ENCODE data around the gene BAX. TPM values are rescaled to one million over a fixed set of nuclear protein-coding genes. Genes with fewer than 3 reads are reported as not detected.
A peak's percentile ranks its signal among the peaks of the same experiment; 100 is the strongest.

The BAX gene
- polyA plus RNA-seq, 2 of the 4 experiments (the other 2 are of a cell fraction), result 134 to 299 TPM

- no peaks in the 10 kb centered on the region for H3K4me1 ChIP-seq
- DNase-seq (ENCODE audit: low read depth in 1 of 2, low spot score in 1 of 2) (no peak), FAIRE-seq (no peak), ATAC-seq (no peak)
- TF ChIP-seq MYC (IDR thresholded peaks at IDR 0.05; ENCODE audit: borderline replicate concordance, low read length), result no peak
- TF ChIP-seq RNF2 (IDR thresholded peaks at IDR 0.05; ENCODE audit: borderline replicate concordance, low read depth), result no peak
- TF ChIP-seq TFCP2L1 (CRISPR knock-in tag; IDR thresholded peaks at IDR 0.05), result no peak
- TF ChIP-seq POLR2A (IDR thresholded peaks at IDR 0.05; ENCODE audit: low read length), result no peak
- no peak for TF ChIP-seq PBX3 (IDR thresholded peaks at IDR 0.05)
- no peak for TF ChIP-seq ZC3H11A (IDR thresholded peaks at IDR 0.05)
- TF ChIP-seq, protein P1, sequence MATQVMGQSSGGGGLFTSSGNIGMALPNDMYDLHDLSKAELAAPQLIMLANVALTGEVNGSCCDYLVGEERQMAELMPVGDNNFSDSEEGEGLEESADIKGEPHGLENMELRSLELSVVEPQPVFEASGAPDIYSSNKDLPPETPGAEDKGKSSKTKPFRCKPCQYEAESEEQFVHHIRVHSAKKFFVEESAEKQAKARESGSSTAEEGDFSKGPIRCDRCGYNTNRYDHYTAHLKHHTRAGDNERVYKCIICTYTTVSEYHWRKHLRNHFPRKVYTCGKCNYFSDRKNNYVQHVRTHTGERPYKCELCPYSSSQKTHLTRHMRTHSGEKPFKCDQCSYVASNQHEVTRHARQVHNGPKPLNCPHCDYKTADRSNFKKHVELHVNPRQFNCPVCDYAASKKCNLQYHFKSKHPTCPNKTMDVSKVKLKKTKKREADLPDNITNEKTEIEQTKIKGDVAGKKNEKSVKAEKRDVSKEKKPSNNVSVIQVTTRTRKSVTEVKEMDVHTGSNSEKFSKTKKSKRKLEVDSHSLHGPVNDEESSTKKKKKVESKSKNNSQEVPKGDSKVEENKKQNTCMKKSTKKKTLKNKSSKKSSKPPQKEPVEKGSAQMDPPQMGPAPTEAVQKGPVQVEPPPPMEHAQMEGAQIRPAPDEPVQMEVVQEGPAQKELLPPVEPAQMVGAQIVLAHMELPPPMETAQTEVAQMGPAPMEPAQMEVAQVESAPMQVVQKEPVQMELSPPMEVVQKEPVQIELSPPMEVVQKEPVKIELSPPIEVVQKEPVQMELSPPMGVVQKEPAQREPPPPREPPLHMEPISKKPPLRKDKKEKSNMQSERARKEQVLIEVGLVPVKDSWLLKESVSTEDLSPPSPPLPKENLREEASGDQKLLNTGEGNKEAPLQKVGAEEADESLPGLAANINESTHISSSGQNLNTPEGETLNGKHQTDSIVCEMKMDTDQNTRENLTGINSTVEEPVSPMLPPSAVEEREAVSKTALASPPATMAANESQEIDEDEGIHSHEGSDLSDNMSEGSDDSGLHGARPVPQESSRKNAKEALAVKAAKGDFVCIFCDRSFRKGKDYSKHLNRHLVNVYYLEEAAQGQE (IDR thresholded peaks at IDR 0.05), result no peak
- TF ChIP-seq NPAS2 (CRISPR knock-in tag; IDR thresholded peaks at IDR 0.05; ENCODE audit: borderline replicate concordance), result no peak
- TF ChIP-seq, protein P2, sequence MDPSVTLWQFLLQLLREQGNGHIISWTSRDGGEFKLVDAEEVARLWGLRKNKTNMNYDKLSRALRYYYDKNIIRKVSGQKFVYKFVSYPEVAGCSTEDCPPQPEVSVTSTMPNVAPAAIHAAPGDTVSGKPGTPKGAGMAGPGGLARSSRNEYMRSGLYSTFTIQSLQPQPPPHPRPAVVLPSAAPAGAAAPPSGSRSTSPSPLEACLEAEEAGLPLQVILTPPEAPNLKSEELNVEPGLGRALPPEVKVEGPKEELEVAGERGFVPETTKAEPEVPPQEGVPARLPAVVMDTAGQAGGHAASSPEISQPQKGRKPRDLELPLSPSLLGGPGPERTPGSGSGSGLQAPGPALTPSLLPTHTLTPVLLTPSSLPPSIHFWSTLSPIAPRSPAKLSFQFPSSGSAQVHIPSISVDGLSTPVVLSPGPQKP (IDR thresholded peaks at IDR 0.05; ENCODE audit: low read depth, low read length), result no peak
- no peak for TF ChIP-seq FOSB (CRISPR knock-in tag; IDR thresholded peaks at IDR 0.05)
- TF ChIP-seq JUN (IDR thresholded peaks at IDR 0.05), result no peak
- no peak for TF ChIP-seq RARB (CRISPR knock-in tag; IDR thresholded peaks at IDR 0.05)
- TF ChIP-seq HES2 (IDR thresholded peaks at IDR 0.05), result no peak
- TF ChIP-seq KDM1A (IDR thresholded peaks at IDR 0.05; ENCODE audit: low read depth), result no peak
- WGBS (ENCODE audit: missing lambda C conversion rate), result 79% methylated on average over 5 of the region's 5 CpGs
- H3K4me3 ChIP-seq, result no peak overlapping the region
- no peak overlapping the region for H3K27ac ChIP-seq
- H3K4me2 ChIP-seq, result no peak overlapping the region
- CTCF ChIA-PET, result interaction anchor here (0.6 kb wide), 1 partner anchor 94 kb away, joined by 3 read pairs; no protein-coding TSS in a partner anchor
- POLR2A ChIA-PET, result no interaction called here
- peaks cover 9% of the 10 kb centered on the region for H3K9me3 ChIP-seq
These were observed 9.3 kb upstream of the BAX start for GRCh38 chr19:48945415-48945814.

- ChIA-PET CTCF (interaction anchor here (0.6 to 1.5 kb wide), 4 partner anchors 13 to 94 kb away, joined by 3 to 5 read pairs (median 4); partner anchors contain the start of genes DHDH, GYS1 and RUVBL2), POLR2A (interaction anchor here (1.1 kb wide), 2 partner anchors 9 to 13 kb away, joined by 3 to 4 read pairs; partner anchors contain the start of genes BAX and DHDH)
- Histone ChIP-seq H3K4me1 (no peaks in the 10 kb centered on the region), H3K27ac (peak overlapping the region in 1 of 2 experiments; percentile 29; a peak in 2 of 6 replicates), H3K9me3 (peaks cover 5% of the 10 kb centered on the region), H3K4me3 (no peak overlapping the region), H3K4me2 (no peak overlapping the region)
- TF ChIP-seq JUNB (IDR thresholded peaks at IDR 0.05) (no peak), NPAS2 (CRISPR knock-in tag; IDR thresholded peaks at IDR 0.05; ENCODE audit: borderline replicate concordance) (no peak), FOSL2 (IDR thresholded peaks at IDR 0.05) (no peak), FOSL2 (CRISPR knock-in tag; IDR thresholded peaks at IDR 0.05) (no peak), ZC3H11A (IDR thresholded peaks at IDR 0.05) (no peak), HOXB5 (CRISPR knock-in tag; IDR thresholded peaks at IDR 0.05) (no peak), CHD4 (IDR thresholded peaks at IDR 0.05; ENCODE audit: borderline replicate concordance) (no peak), JUN (IDR thresholded peaks at IDR 0.05) (no peak), GATA3 (IDR thresholded peaks at IDR 0.05; ENCODE audit: borderline replicate concordance) (no peak), CBX2 (IDR thresholded peaks at IDR 0.05; ENCODE audit: borderline replicate concordance, low read depth) (no peak), TFCP2L1 (CRISPR knock-in tag; IDR thresholded peaks at IDR 0.05) (no peak), FOSB (CRISPR knock-in tag; IDR thresholded peaks at IDR 0.05) (no peak), TP53 (CRISPR knock-in tag; IDR thresholded peaks at IDR 0.05) (no peak), ESRRA (IDR thresholded peaks at IDR 0.05; ENCODE audit: borderline replicate concordance, low read length) (no peak), FOXS1 (CRISPR knock-in tag; IDR thresholded peaks at IDR 0.05) (no peak), ZNF302 (CRISPR knock-in tag; IDR thresholded peaks at IDR 0.05) (no peak), MYC (IDR thresholded peaks at IDR 0.05; ENCODE audit: borderline replicate concordance, low read length) (no peak), CEBPB (IDR thresholded peaks at IDR 0.05) (no peak), SREBF2 (IDR thresholded peaks at IDR 0.05) (no peak), HES2 (IDR thresholded peaks at IDR 0.05) (no peak)
- TF ChIP-seq, protein P2 (IDR thresholded peaks at IDR 0.05; ENCODE audit: low read depth, low read length), result no peak
- no peak for FAIRE-seq
- 86% methylated on average over 2 of the region's 2 CpGs for WGBS (ENCODE audit: missing lambda C conversion rate)
- no peak for ATAC-seq
- no peak for DNase-seq (ENCODE audit: low read depth in 1 of 2, low spot score in 1 of 2)
These were observed 8.9 kb upstream of the BAX start for GRCh38 chr19:48945817-48946216.
